Astrocyte of the spinal cord (primary cell): Measurements from ENCODE around the gene ERBB3.

Experiments used
- DNase-seq: peaks from one replicate; pipeline ENCODE4 v3.0.0; 2011; ENCODE audit warnings: low read depth, low spot score
- H3K4me3 ChIP-seq: 2 replicates; pipeline ENCODE4 v1.5.1; 2011; ENCODE audit warnings: low read depth, mild to moderate bottlenecking, low read length, moderate library complexity
- in situ Hi-C: cut with HindIII; loops from 2 replicates; pipeline ENCODE4 v1.10.0; 2017; ENCODE audit warnings: low sequenced_read_pairs
- TF ChIP-seq, protein P1 (sequence below): IDR thresholded peaks from 2 replicates; pipeline ENCODE4 v1.5.1; 2012; ENCODE audit warnings: low read depth, mild to moderate bottlenecking, low read length, inconsistent platforms

The ERBB3 gene

DNA sequence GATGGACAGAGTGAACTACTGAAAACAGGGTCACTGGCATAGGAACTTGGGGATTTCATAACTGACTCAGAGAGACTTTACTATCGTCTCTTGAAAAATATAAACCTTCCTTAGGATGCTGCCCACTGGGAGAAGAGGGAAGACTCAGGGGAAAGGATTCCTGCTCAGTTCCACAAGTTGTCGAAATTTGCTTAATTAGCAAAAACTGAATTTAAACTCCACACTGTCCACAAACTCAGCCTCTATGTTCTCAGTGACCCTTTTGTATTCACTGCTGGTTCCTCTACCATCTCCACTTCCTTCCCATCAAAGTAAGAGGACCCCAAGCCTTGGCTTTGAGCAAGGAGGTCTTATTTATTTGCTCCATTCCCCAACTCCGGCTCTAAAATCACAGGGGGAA, 65.3 kb downstream of the ERBB3 start:
- no peak for DNase-seq
- in situ Hi-C loops = no loop called here
- no peak overlapping the region for H3K4me3 ChIP-seq
- TF ChIP-seq, protein P1, sequence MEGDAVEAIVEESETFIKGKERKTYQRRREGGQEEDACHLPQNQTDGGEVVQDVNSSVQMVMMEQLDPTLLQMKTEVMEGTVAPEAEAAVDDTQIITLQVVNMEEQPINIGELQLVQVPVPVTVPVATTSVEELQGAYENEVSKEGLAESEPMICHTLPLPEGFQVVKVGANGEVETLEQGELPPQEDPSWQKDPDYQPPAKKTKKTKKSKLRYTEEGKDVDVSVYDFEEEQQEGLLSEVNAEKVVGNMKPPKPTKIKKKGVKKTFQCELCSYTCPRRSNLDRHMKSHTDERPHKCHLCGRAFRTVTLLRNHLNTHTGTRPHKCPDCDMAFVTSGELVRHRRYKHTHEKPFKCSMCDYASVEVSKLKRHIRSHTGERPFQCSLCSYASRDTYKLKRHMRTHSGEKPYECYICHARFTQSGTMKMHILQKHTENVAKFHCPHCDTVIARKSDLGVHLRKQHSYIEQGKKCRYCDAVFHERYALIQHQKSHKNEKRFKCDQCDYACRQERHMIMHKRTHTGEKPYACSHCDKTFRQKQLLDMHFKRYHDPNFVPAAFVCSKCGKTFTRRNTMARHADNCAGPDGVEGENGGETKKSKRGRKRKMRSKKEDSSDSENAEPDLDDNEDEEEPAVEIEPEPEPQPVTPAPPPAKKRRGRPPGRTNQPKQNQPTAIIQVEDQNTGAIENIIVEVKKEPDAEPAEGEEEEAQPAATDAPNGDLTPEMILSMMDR = no peak

DNA sequence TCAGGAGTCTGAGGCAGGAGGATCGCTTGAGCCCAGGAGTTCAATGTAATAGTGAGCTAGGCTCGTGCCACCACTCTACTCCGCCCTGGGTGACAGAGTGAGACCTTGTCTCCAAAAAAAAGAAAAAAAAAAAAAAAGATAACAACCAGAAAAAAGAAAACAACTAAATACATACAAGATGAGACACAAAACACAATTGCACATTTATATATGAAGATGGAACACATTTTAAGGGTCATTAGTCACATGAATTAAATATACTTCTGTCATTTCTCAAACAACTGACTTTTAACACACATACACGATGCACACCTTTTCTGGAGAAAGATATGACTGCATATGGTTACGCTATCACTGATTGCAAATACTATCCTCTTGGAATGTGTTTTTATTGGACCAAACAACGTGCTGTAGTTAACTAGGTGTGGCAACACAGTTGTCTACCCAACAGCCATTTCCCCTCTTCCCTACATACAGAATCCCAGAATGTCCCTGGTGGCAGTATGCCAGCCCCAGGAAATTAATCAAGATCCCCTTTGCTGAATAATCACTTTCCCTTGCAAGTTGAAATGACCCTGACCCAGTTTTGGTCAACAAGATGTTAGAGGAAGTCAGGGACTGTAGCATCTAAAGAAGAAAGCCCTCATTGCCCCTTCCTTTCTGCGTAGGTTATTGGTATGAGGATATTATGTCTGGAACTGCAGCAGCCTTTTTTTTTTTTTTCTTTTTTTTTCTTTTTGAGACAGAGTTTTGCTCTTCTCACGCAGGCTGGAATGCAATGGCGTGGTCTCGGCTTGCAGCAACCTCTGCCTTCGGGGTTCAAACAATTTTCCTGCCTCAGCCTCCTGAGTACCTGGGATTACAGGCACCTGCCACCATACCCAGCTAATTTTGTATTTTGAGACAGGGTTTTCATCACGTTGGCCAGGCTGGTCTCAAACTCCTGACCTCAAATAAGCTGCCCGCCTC, 66.8 kb downstream of the ERBB3 start:
- H3K4me3 ChIP-seq = no peak overlapping the region
- TF ChIP-seq, protein P1 = no peak
- in situ Hi-C loops = no loop called here
- DNase-seq = no peak

DNA sequence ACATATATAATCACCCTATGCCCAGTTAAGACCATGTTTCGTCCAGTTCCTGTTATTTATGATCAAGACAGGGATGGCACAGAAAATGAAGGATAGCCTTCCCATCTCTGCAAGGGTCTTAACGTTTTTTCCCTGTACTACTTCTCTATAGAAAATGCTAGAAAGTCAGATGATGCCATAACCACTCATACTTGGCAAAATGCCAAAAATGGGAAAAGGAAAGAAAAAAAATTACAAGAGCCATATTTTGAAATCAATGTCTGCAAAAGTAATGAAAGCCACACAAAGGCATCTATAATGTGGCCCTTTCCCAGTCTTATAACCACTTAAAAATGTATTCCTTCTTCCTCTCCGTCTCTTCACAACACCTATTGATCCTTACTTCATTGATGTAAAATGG, 70.6 kb downstream of the ERBB3 start:
- in situ Hi-C loops = no loop called here
- H3K4me3 ChIP-seq = no peak overlapping the region
- peak; percentile 35 for DNase-seq
- TF ChIP-seq, protein P1 = no peak

DNA sequence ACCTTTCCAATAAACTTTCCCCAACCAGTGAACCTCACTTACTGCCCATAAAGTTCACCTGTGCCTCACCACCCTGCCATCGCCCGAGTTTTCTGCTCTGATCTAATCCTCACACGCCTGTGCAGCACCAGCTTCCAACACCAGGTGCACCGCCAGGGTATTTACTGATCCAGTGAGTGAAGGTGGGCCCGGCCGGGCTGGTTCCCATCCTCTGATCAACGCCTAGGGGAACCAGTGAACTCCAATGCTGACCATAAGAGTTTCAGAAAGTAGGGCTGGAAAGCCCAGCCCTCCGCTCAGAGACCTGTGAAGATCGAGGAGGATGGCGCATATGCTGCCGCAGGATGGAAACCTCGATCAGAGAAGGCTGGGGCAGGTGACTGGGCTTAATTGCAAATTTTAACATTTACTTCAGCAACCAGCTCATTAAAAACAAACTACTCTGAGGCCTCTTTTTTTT, 71.7 kb downstream of the ERBB3 start:
- TF ChIP-seq, protein P1 = peak; percentile 28
- DNase-seq = no peak
- H3K4me3 ChIP-seq = peak overlapping the region; percentile 74
- in situ Hi-C loops = no loop called here

DNA sequence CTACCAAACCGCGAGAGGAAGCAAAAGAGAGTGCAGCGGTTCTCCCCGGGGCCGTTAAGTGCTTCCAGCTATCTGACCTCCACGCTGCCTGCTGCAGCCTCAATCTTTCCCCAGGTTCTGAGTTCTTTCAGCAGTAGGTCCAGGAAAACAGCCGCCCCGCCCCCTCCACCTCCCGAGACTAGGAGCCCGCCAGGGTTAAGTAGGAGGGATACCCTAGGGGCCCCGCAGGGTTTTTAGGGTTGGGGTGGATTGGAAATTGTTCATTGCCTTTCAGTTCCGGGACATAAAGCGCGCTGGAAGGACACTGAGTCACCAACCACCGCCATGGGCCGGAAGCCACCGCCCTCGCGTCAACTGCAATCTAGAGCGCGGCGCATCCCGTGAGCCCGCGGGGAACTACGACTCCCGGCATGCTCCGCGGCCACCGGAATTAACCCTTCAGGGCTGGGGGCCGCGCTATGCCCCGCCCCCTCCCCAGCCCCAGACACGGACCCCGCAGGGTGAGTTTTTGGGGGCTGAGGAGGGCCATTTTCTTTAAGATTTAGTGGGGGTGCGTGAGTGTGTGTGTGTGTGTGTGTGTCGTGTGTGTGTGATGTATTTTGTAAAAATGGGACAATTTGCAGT, 72.3 kb downstream of the ERBB3 start, which contains the start of gene MYL6B:
Gene MYL6B (plus strand): TSS at position 456 of the 624 bp plus-strand sequence. CDS start 1,332 bp downstream, outside the sequence.
- in situ Hi-C loops = no loop called here
- TF ChIP-seq, protein P1 = no peak
- H3K4me3 ChIP-seq = peak within 1 kb of the TSS; percentile 74
- DNase-seq = peak; percentile 93
